ENCODE data around the gene LCAT. TPM values are rescaled to one million over a fixed set of nuclear protein-coding genes. Genes with fewer than 3 reads are reported as not detected.
A peak's percentile ranks its signal among the peaks of the same experiment; 100 is the strongest.

Gene LCAT
- total and polyA plus RNA-seq, 2 experiments from 2014 or later = 13.7 to 18.9 TPM

- Histone ChIP-seq H3K9me2 (ENCODE audit: insufficient read depth) (no peaks in the 10 kb centered on the region), H3K36me3 (ENCODE audit: insufficient read depth) (no peaks in the 10 kb centered on the region), H3K4me3 (peak overlapping the region; percentile 82), H3K79me2 (replicated peaks; ENCODE audit: insufficient read depth) (peaks cover 56% of the 10 kb centered on the region), H2AFZ (0 out of 2 replicates have a peak overlapping the region, but pooled peaks have one; percentile 26), H4K20me1 (replicated peaks; ENCODE audit: insufficient read depth) (peaks cover 8% of the 10 kb centered on the region), H3K27ac (ENCODE audit: low read depth) (peak overlapping the region; percentile 84), H3K27me3 (ENCODE audit: insufficient read depth) (no peaks in the 10 kb centered on the region), H3K4me1 (ENCODE audit: insufficient read depth) (peaks cover 14% of the 10 kb centered on the region), H3F3A (replicated peaks; ENCODE audit: low read depth) (peaks cover 8% of the 10 kb centered on the region; the same call in 1 of the 2 replicates), H3K4me2 (peak overlapping the region; percentile 81)
- Mint-ChIP-seq H3K27ac (peak overlapping the region; percentile 98), H3K4me3 (peak overlapping the region; percentile 97), H3K36me3 (ENCODE audit: low read depth) (no peaks in the 10 kb centered on the region; the same call in 2 of the 3 replicates), H3K9me3 (no peaks in the 10 kb centered on the region), H3K27me3 (ENCODE audit: insufficient read depth, low read depth, poor library complexity) (peaks cover 4% of the 10 kb centered on the region), H3K4me1 (peaks cover 9% of the 10 kb centered on the region)
- DNase-seq (ENCODE audit: low spot score) (peak; percentile 61), ATAC-seq (no peak; the same call in 2 of the 3 replicates)
- TF ChIP-seq EZH2 (IDR thresholded peaks at IDR 0.05; ENCODE audit: low read depth, unreplicated experiment) (no peak), JUNB (IDR thresholded peaks at IDR 0.05; ENCODE audit: unreplicated experiment) (no peak), REST (IDR thresholded peaks at IDR 0.05; ENCODE audit: unreplicated experiment) (no peak), NANOG (IDR thresholded peaks at IDR 0.05; ENCODE audit: borderline replicate concordance) (no peak), ZNF331 (CRISPR knock-in tag; IDR thresholded peaks at IDR 0.05; ENCODE audit: low read depth) (no peak)
- TF ChIP-seq, protein P1, sequence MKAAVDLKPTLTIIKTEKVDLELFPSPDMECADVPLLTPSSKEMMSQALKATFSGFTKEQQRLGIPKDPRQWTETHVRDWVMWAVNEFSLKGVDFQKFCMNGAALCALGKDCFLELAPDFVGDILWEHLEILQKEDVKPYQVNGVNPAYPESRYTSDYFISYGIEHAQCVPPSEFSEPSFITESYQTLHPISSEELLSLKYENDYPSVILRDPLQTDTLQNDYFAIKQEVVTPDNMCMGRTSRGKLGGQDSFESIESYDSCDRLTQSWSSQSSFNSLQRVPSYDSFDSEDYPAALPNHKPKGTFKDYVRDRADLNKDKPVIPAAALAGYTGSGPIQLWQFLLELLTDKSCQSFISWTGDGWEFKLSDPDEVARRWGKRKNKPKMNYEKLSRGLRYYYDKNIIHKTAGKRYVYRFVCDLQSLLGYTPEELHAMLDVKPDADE (IDR thresholded peaks at IDR 0.05) = no peak
- TF ChIP-seq, protein P2, sequence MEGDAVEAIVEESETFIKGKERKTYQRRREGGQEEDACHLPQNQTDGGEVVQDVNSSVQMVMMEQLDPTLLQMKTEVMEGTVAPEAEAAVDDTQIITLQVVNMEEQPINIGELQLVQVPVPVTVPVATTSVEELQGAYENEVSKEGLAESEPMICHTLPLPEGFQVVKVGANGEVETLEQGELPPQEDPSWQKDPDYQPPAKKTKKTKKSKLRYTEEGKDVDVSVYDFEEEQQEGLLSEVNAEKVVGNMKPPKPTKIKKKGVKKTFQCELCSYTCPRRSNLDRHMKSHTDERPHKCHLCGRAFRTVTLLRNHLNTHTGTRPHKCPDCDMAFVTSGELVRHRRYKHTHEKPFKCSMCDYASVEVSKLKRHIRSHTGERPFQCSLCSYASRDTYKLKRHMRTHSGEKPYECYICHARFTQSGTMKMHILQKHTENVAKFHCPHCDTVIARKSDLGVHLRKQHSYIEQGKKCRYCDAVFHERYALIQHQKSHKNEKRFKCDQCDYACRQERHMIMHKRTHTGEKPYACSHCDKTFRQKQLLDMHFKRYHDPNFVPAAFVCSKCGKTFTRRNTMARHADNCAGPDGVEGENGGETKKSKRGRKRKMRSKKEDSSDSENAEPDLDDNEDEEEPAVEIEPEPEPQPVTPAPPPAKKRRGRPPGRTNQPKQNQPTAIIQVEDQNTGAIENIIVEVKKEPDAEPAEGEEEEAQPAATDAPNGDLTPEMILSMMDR (conservative IDR thresholded peaks at IDR 0.05; ENCODE audit: low read depth in 2 of 2) = no peak
These were observed 50.0 kb downstream of the LCAT start for GRCh38 chr16:67893743-67894399.

Data from GM23338 (cell line).